RWPE1 (cell line): ENCODE data around the gene ARL15.

Experiments used
- CTCF ChIA-PET: fragments of 350-600 bp; sonication (Branson Sonifier 250); formaldehyde crosslinking; extraction: SDS; loops from one replicate; lab custom pipeline; 2021; lab: Yijun Ruan, JAX
- POLR2A ChIA-PET: fragments of 400-600 bp; formaldehyde crosslinking; extraction: SDS; loops from one replicate; lab custom pipeline; 2020; ENCODE audit warnings: antibody characterized with exemption; ENCODE audit not compliant: low non-redundant PET; lab: Yijun Ruan, JAX
- DNase-seq: peaks from one replicate; pipeline ENCODE4 v3.0.0; 2012; ENCODE audit warnings: low spot score
- H3K27ac ChIP-seq: fragments of 450-650 bp; 2 replicates; pipeline ENCODE4 v1.5.1; 2017
- TF ChIP-seq, protein P1 (sequence below): fragments of 450-650 bp; conservative IDR thresholded peaks from 2 replicates; pipeline ENCODE4 v1.5.1; 2017; ENCODE audit warnings: low read depth, mild to moderate bottlenecking

Gene ARL15

DNA sequence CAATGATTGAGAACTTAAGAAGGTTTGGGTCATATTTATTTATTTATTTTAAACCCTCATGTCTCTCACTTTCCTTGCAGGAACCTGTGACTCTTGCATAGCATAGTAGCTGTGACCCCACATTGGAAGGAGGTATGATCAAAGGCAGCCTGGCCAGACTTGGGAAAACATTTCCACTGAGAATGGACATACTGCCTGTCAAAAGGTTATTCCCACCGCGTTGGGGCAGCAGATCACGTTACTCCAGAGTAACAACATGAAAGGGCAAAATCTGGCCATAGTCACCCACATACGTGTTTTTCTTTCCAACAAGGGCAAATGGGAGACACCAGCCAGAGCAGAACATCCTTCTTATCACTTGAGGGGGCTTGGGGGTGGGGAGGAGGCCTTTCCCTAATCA is 95.7 kb downstream of the ARL15 start:
- H3K27ac ChIP-seq: no peak overlapping the region
- TF ChIP-seq, protein P1, sequence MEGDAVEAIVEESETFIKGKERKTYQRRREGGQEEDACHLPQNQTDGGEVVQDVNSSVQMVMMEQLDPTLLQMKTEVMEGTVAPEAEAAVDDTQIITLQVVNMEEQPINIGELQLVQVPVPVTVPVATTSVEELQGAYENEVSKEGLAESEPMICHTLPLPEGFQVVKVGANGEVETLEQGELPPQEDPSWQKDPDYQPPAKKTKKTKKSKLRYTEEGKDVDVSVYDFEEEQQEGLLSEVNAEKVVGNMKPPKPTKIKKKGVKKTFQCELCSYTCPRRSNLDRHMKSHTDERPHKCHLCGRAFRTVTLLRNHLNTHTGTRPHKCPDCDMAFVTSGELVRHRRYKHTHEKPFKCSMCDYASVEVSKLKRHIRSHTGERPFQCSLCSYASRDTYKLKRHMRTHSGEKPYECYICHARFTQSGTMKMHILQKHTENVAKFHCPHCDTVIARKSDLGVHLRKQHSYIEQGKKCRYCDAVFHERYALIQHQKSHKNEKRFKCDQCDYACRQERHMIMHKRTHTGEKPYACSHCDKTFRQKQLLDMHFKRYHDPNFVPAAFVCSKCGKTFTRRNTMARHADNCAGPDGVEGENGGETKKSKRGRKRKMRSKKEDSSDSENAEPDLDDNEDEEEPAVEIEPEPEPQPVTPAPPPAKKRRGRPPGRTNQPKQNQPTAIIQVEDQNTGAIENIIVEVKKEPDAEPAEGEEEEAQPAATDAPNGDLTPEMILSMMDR: no peak
- no peak for DNase-seq
- ChIA-PET CTCF (interaction anchor here (0.7 kb wide), 1 partner anchor 735 kb away, joined by 3 read pairs; no protein-coding TSS in a partner anchor), POLR2A (no interaction called here)

DNA sequence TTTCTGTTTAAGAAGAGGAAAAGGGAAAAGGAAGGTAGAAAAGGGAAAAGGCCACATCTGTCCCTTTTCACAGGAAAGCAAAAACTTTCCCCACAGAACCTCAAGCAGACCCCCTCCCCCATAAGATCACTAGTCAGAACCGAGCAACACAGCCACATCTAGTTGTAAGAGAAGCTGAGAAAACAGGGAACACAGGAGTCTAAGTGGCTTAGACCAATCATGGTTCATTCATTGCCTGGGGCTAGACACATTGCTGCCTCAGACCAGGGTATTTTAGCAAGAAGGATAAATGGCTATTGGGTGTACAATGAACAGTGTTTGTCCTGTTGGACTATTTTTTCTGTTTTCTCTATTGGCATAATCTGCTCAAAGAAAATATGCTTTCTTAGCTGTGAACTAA is 98.0 kb downstream of the ARL15 start:
- H3K27ac ChIP-seq: no peak overlapping the region
- CTCF ChIA-PET: interaction anchor here (0.6 to 1.0 kb wide), 2 partner anchors 17 to 918 kb away, joined by 3 to 4 read pairs; no protein-coding TSS in a partner anchor
- no peak for DNase-seq
- POLR2A ChIA-PET: no interaction called here
- TF ChIP-seq, protein P1: no peak

DNA sequence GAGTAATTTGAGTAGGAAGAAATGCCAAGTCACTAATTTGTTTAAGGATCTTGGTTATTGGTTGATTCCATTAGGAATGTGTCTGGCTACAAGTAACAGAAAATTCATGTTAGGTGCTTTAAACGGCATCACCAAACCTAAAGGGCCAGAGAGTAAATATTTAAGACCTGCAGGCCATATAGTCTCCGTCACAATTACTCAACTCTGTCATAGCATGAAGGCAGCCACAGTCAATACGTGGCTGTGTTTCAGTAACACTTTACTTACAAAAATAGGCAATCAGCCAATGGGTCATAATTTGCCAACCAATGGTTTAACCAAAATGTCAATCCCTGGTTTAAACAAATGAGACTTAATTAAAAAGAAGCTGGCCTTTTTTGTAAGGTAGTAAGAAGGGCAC is 98.5 kb downstream of the ARL15 start:
- TF ChIP-seq, protein P1: no peak
- ChIA-PET POLR2A (no interaction called here), CTCF (interaction anchor here (0.6 to 1.0 kb wide), 2 partner anchors 17 to 919 kb away, joined by 3 to 4 read pairs; no protein-coding TSS in a partner anchor)
- DNase-seq: no peak
- no peak overlapping the region for H3K27ac ChIP-seq

DNA sequence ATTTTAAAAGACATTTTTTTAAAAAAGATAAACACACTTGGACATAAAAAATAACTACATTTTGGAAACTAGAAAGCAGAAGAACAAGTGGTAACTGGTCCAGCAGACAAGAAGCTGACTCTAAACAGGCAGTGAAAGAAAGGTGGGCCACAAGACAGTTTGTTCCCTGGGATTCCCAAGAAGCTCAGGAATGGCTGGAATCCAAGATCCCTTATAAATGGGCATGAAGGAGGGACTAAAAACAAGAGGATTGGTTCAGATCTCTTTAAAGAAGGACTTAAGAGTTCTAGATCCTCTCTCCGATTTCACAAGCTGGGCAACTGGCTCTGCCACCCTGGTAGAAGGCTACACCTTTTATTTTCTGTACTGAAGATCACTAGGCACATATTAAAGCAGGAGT is 102.8 kb downstream of the ARL15 start:
- H3K27ac ChIP-seq: no peak overlapping the region
- TF ChIP-seq, protein P1: no peak
- POLR2A ChIA-PET: no interaction called here
- no peak for DNase-seq
- CTCF ChIA-PET: interaction anchor here (1.2 kb wide), 1 partner anchor 13 kb away, joined by 6 read pairs; no protein-coding TSS in a partner anchor

DNA sequence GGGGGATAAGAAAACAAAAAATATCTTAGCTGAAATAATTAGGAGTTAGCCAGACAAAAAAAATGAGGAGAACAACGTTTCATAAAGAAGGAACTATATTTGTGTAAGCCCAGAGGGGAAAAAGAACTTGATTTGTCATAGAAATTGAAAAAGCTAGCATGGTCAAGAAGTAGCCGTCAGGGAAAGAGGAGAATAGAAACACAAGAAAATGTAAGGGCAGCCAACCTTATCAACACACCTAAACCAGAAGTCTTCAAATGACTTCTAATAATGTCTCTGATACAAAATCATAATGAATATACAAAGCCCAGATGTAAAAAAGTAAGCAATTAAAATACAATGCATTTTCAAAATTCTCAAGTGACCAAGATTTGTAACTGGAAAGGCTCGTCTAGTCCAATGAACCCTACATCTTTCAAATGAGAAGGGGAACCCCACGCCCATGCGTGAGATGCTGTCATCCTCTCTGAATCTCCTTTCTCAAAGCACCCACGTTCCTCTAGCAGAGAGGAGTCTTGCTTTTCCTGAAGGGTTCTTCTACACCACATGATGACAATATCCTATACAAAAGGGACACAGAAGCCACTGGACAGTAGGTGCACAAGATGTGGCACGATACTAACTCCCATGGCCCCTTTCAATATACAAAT is 103.7 kb downstream of the ARL15 start:
- TF ChIP-seq, protein P1: no peak
- H3K27ac ChIP-seq: no peak overlapping the region
- DNase-seq: no peak
- ChIA-PET CTCF (interaction anchor here (0.6 kb wide), 1 partner anchor 750 kb away, joined by 3 read pairs; no protein-coding TSS in a partner anchor), POLR2A (no interaction called here)

DNA sequence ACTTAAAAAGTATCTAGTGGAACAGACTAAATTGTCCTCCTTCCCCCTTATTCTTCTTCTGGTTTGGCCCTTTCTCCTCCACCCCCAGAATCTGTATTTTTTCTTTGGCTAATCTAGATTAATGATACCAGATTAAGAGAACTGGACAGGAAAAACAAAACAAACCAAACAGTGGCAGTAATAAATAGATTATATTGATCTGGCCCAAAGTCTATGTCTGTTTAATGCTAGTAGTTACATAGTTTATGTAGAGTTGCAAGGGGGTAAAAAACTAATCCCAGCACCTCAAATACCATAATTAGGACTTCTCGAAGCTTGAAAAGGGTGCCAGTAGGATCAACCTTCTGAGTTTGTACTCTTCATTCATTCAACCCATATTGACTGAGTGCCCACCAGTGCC is 104.5 kb downstream of the ARL15 start:
- no peak overlapping the region for H3K27ac ChIP-seq
- no peak for DNase-seq
- CTCF ChIA-PET: interaction anchor here (0.6 kb wide), 1 partner anchor 750 kb away, joined by 3 read pairs; no protein-coding TSS in a partner anchor
- TF ChIP-seq, protein P1: no peak
- POLR2A ChIA-PET: no interaction called here
